A549 (cell line): Measurements from ENCODE around the gene HNF4A. TPM values are rescaled to one million over a fixed set of nuclear protein-coding genes. Genes with fewer than 3 reads are reported as not detected.

Source experiments
- ATAC-seq, 2 experiments: fragments of 200-7000 bp in 1 of 2; fragments of >200 bp in 1 of 2; cut with Nextera tagmentation in 1 of 2; cut with Tn5 transposase in 1 of 2; 3 replicates each; pipeline versions ENCODE4 v1.8.0 to v1.9.1; 2018 to 2020; ENCODE audit warnings: mild to moderate bottlenecking in 1 of 2, moderate library complexity in 1 of 2
- CTCF ChIA-PET: fragments of 300-600 bp; sonication (Branson Sonifier 250); formaldehyde crosslinking; extraction: SDS; loops from one replicate; lab custom pipeline; 2021; ENCODE audit warnings: antibody characterized with exemption, inconsistent platforms; lab: Yijun Ruan, JAX
- POLR2A ChIA-PET: fragments of 350-600 bp; formaldehyde crosslinking; extraction: SDS; loops from one replicate; lab custom pipeline; 2021; ENCODE audit warnings: antibody characterized with exemption, inconsistent platforms; lab: Yijun Ruan, JAX
- DNase-seq, 2 experiments: peaks; one replicate each; pipeline versions ENCODE4 v3.0.0 to v3.0.0-alpha.2; 2011 to 2016; ENCODE audit warnings: low read depth in 1 of 2, low spot score in 1 of 2
- FAIRE-seq: peaks from 2 replicates; lab custom pipeline; 2011; peaks lifted over from hg19 to GRCh38; lab: Jason Lieb, UNC
- H3K27ac ChIP-seq, 2 experiments: fragments of >200 bp; sonication (Bioruptor Twin); formaldehyde crosslinking; 3 replicates each; pipeline ENCODE4 v1.5.1; 2016 to 2017
- H3K4me1 ChIP-seq: fragments of >200 bp; sonication (Bioruptor Twin); formaldehyde crosslinking; 3 replicates; pipeline ENCODE4 v1.6.1; 2016
- H3K4me2 ChIP-seq: fragments of >200 bp; sonication (Bioruptor Twin); formaldehyde crosslinking; 3 replicates; pipeline ENCODE4 v1.6.1; 2016
- H3K4me3 ChIP-seq: fragments of >200 bp; sonication (Bioruptor Twin); formaldehyde crosslinking; 3 replicates; pipeline ENCODE4 v1.5.1; 2016
- H3K9me3 ChIP-seq: fragments of >200 bp; sonication (Bioruptor Twin); formaldehyde crosslinking; 3 replicates; pipeline ENCODE4 v1.6.1; 2016
- BHLHE40 ChIP-seq: IDR thresholded peaks from 2 replicates; pipeline ENCODE4 v1.6.1; 2012; ENCODE audit warnings: low read depth, low read length, inconsistent platforms
- CBX2 ChIP-seq: fragments of 200-600 bp; sonication (generic); IDR thresholded peaks from 2 replicates; pipeline ENCODE4 v1.6.1; 2016; ENCODE audit warnings: low read depth, mild to moderate bottlenecking, borderline replicate concordance
- CBX8 ChIP-seq: fragments of 200-600 bp; sonication (generic); IDR thresholded peaks from 2 replicates; pipeline ENCODE4 v1.6.1; 2016
- CEBPB ChIP-seq, 2 experiments: fragments of >200 bp in 1 of 2; sonication (Bioruptor Twin) in 1 of 2; formaldehyde crosslinking in 1 of 2; IDR thresholded peaks; 2 replicates each; pipeline ENCODE4 v1.6.1; 2012 to 2016
- CHD2 ChIP-seq: fragments of 150-350 bp; IDR thresholded peaks from 2 replicates; pipeline ENCODE4 v1.6.1; 2014; ENCODE audit warnings: low read length; ENCODE audit not compliant: partially characterized antibody
- CHD4 ChIP-seq: fragments of 200-600 bp; sonication (generic); IDR thresholded peaks from 2 replicates; pipeline ENCODE4 v1.6.1; 2016; ENCODE audit warnings: antibody characterized with exemption, mild to moderate bottlenecking, borderline replicate concordance
- CTCF ChIP-seq: fragments of >200 bp; sonication (Bioruptor Twin); formaldehyde crosslinking; IDR thresholded peaks from 3 replicates; pipeline ENCODE4 v1.5.1; 2016
- EHF ChIP-seq: fragments of 250-450 bp; sonication (Bioruptor Pico); IDR thresholded peaks from 2 replicates; pipeline ENCODE4 v1.5.0; 2020; ENCODE audit warnings: mild to moderate bottlenecking
- ELK1 ChIP-seq: fragments of 150-350 bp; IDR thresholded peaks from 2 replicates; pipeline ENCODE4 v1.6.1; 2014; ENCODE audit warnings: low read depth, mild to moderate bottlenecking, low read length
- FOSL2 ChIP-seq, 2 experiments: fragments of 450-650 bp in 1 of 2; fragments of >200 bp in 1 of 2; sonication (Bioruptor Twin) in 1 of 2; formaldehyde crosslinking; IDR thresholded peaks; 2 replicates each; pipeline versions ENCODE4 v1.5.0 to v1.6.1; 2016 to 2020; ENCODE audit warnings: mild to moderate bottlenecking in 1 of 2, moderate library complexity in 1 of 2
- HES2 ChIP-seq: fragments of >200 bp; sonication (Bioruptor Twin); formaldehyde crosslinking; IDR thresholded peaks from 2 replicates; pipeline ENCODE4 v1.6.1; 2016
- HOXA7 ChIP-seq: fragments of 250-450 bp; sonication (Bioruptor Pico); IDR thresholded peaks from 2 replicates; pipeline ENCODE4 v1.5.0; 2020; ENCODE audit warnings: mild to moderate bottlenecking, moderate library complexity
- HOXB5 ChIP-seq: fragments of 250-450 bp; sonication (Bioruptor Pico); IDR thresholded peaks from 2 replicates; pipeline ENCODE4 v1.5.0; 2020; ENCODE audit warnings: mild to moderate bottlenecking, moderate library complexity
- JUN ChIP-seq, 2 experiments: fragments of >200 bp; sonication (Bioruptor Twin); formaldehyde crosslinking; IDR thresholded peaks; 2 replicates in 1 of 2; 3 replicates in 1 of 2; pipeline ENCODE4 v1.6.1; 2016 to 2017
- JUNB ChIP-seq: fragments of >200 bp; sonication (Bioruptor Twin); formaldehyde crosslinking; IDR thresholded peaks from 2 replicates; pipeline ENCODE4 v1.6.1; 2016
- MAFK ChIP-seq: fragments of 450-650 bp; IDR thresholded peaks from 2 replicates; pipeline ENCODE4 v1.6.1; 2014; ENCODE audit not compliant: partially characterized antibody
- MAX ChIP-seq: IDR thresholded peaks from 2 replicates; pipeline ENCODE4 v1.6.1; 2012
- MAZ ChIP-seq: fragments of 150-350 bp; IDR thresholded peaks from 2 replicates; pipeline ENCODE4 v1.6.1; 2014; ENCODE audit warnings: antibody characterized with exemption, low read depth, low read length, borderline replicate concordance
- NPAS2 ChIP-seq: fragments of 250-450 bp; sonication (Bioruptor Pico); IDR thresholded peaks from 2 replicates; pipeline ENCODE4 v1.8.0; 2022; ENCODE audit warnings: mild to moderate bottlenecking, moderate library complexity, borderline replicate concordance
- POLR2AphosphoS2 ChIP-seq: conservative IDR thresholded peaks from 2 replicates; pipeline ENCODE4 v1.6.1; 2012; ENCODE audit warnings: low read length, improper control_type of control experiment, inconsistent platforms
- RARB ChIP-seq: fragments of 250-450 bp; sonication (Bioruptor Pico); IDR thresholded peaks from 2 replicates; pipeline ENCODE4 v1.8.0; 2021; ENCODE audit warnings: mild to moderate bottlenecking, moderate library complexity
- RCOR1 ChIP-seq: fragments of 150-350 bp; IDR thresholded peaks from 2 replicates; pipeline ENCODE4 v1.6.1; 2014; ENCODE audit warnings: antibody characterized with exemption, low read length, low read depth
- RFX5 ChIP-seq: fragments of 450-650 bp; IDR thresholded peaks from 2 replicates; pipeline ENCODE4 v1.7.1; 2014; ENCODE audit warnings: antibody characterized with exemption, mild to moderate bottlenecking, moderate library complexity
- RNF2 ChIP-seq: fragments of 200-600 bp; sonication (generic); IDR thresholded peaks from 2 replicates; pipeline ENCODE4 v1.6.1; 2016; ENCODE audit warnings: low read depth, mild to moderate bottlenecking, antibody characterized with exemption, moderate library complexity, borderline replicate concordance
- SMC3 ChIP-seq: fragments of >200 bp; sonication (Bioruptor Twin); formaldehyde crosslinking; IDR thresholded peaks from 3 replicates; pipeline ENCODE4 v1.6.1; 2018; ENCODE audit warnings: inconsistent platforms
- SREBF2 ChIP-seq: fragments of 450-650 bp; IDR thresholded peaks from 2 replicates; pipeline ENCODE4 v1.6.1; 2014; ENCODE audit warnings: mild to moderate bottlenecking, moderate library complexity
- TFCP2L1 ChIP-seq: fragments of 250-450 bp; sonication (Bioruptor Pico); IDR thresholded peaks from 2 replicates; pipeline ENCODE4 v1.5.0; 2021; ENCODE audit warnings: mild to moderate bottlenecking
- TP53 ChIP-seq: fragments of 250-450 bp; sonication (Bioruptor Pico); IDR thresholded peaks from 2 replicates; pipeline ENCODE4 v1.5.0; 2021; ENCODE audit warnings: mild to moderate bottlenecking, moderate library complexity
- USF2 ChIP-seq: fragments of 450-650 bp; IDR thresholded peaks from 2 replicates; pipeline ENCODE4 v1.6.1; 2014; ENCODE audit warnings: antibody characterized with exemption
- WGBS: methylation state at CpG from one replicate; pipeline ENCODE4 v1.1.6; 2017; ENCODE audit errors: missing lambda C conversion rate; 5-methylcytosine and 5-hydroxymethylcytosine counted together
- polyA plus RNA-seq, 4 experiments: library from polyadenylated mRNA; depleted of rRNA in 3 of 4; stranded (reverse); fragments of >200 nt; fragmentation: RNase III in 1 of 4; extraction: RNeasy Plus Mini Kit Qiagen cat#74134 plus additional on column Dnase treatment in 1 of 4; gene quantifications; 2 replicates in 3 of 4; 3 replicates in 1 of 4; pipeline ENCODE4 v1.2.3, GENCODE V29; 2011 to 2017

HNF4A gene
- polyA plus RNA-seq, 2 of the 4 experiments (the other 2 are of a cell fraction), result 20.0 to 26.2 TPM

GRCh38 chr20:44357555-44358125 lies 2.1 kb downstream of the HNF4A start:
- CTCF ChIA-PET, result interaction anchor here (1.1 to 1.3 kb wide), 3 partner anchors 28 to 140 kb away, joined by 3 to 4 read pairs (median 3); no protein-coding TSS in a partner anchor
- ATAC-seq, result no peak
- Histone ChIP-seq H3K27ac (no peak overlapping the region), H3K9me3 (no peaks in the 10 kb centered on the region), H3K4me1 (peaks cover 38% of the 10 kb centered on the region), H3K4me3 (peak overlapping the region; percentile 65; the same call in 1 of the 3 replicates), H3K4me2 (peak overlapping the region; percentile 92)
- WGBS, result 60% methylated on average over 4 of the region's 4 CpGs
- POLR2A ChIA-PET, result no interaction called here
- FAIRE-seq, result no peak
- DNase-seq, result no peak
- no peak for TF ChIP-seq FOSL2 (IDR thresholded peaks at IDR 0.05)
- no peak for TF ChIP-seq FOSL2 (CRISPR knock-in tag; IDR thresholded peaks at IDR 0.05)
- TF ChIP-seq CEBPB (IDR thresholded peaks at IDR 0.05), result no peak
- no peak for TF ChIP-seq CTCF
- no peak for TF ChIP-seq TFCP2L1 (CRISPR knock-in tag)
- no peak for TF ChIP-seq CBX2
- no peak for TF ChIP-seq NPAS2
- TF ChIP-seq HOXB5 (CRISPR knock-in tag), result no peak
- TF ChIP-seq RCOR1, result no peak
- TF ChIP-seq MAZ, result no peak
- no peak for TF ChIP-seq EHF (CRISPR knock-in tag)
- no peak for TF ChIP-seq CBX8
- TF ChIP-seq HOXA7 (CRISPR knock-in tag), result no peak
- no peak for TF ChIP-seq POLR2AphosphoS2

GRCh38 chr20:44358776-44359175 lies 3.3 kb downstream of the HNF4A start:
- CTCF ChIA-PET, result interaction anchor here (1.1 to 1.2 kb wide), 3 partner anchors 9 to 141 kb away, joined by 3 read pairs; no protein-coding TSS in a partner anchor
- POLR2A ChIA-PET, result no interaction called here
- H3K9me3 ChIP-seq, result no peaks in the 10 kb centered on the region
- FAIRE-seq, result no peak
- TF ChIP-seq CHD2 (no peak), CBX8 (no peak), RFX5 (no peak), MAX (no peak), SREBF2 (no peak), TFCP2L1 (CRISPR knock-in tag) (no peak), BHLHE40 (no peak), MAFK (peak; percentile 59)
- H3K4me3 ChIP-seq, result no peak overlapping the region
- no peak for DNase-seq
- ATAC-seq, result no peak
- peaks cover 49% of the 10 kb centered on the region for H3K4me1 ChIP-seq
- H3K4me2 ChIP-seq, result no peak overlapping the region
- WGBS, result 88% methylated on average over 8 of the region's 8 CpGs
- H3K27ac ChIP-seq, result no peak overlapping the region

- no peaks in the 10 kb centered on the region for H3K9me3 ChIP-seq
- POLR2A ChIA-PET, result no interaction called here
- CTCF ChIA-PET, result interaction anchor here (0.7 to 1.8 kb wide), 7 partner anchors 11 to 146 kb away, joined by 3 to 5 read pairs (median 4); no protein-coding TSS in a partner anchor
- TF ChIP-seq CHD4, result no peak
- no peak for TF ChIP-seq SMC3
- TF ChIP-seq JUNB, result no peak
- no peak for TF ChIP-seq RCOR1
- TF ChIP-seq USF2, result no peak
- TF ChIP-seq HES2, result no peak
- no peak for TF ChIP-seq JUN (IDR thresholded peaks at IDR 0.05)
- no peak for TF ChIP-seq TP53
- no peak for TF ChIP-seq ELK1
- no peak for TF ChIP-seq RARB (CRISPR knock-in tag)
- no peak for TF ChIP-seq RNF2
- H3K27ac ChIP-seq, result no peak overlapping the region
- H3K4me1 ChIP-seq, result peaks cover 44% of the 10 kb centered on the region
- DNase-seq, result no peak
- no peak overlapping the region for H3K4me3 ChIP-seq
- no peak overlapping the region for H3K4me2 ChIP-seq
- no peak for ATAC-seq
- no peak for FAIRE-seq
These were observed 4.7 kb downstream of the HNF4A start for GRCh38 chr20:44360221-44360620.
